Measurements from ENCODE around the gene LYPD6B. TPM values are rescaled to one million over a fixed set of nuclear protein-coding genes. Genes with fewer than 3 reads are reported as not detected.

LYPD6B gene
- total RNA-seq, 1 experiment from 2014 or later = not detected

GRCh38 chr2:149036507-149037293 lies 1.8 kb upstream of the LYPD6B start:
- no peaks in the 10 kb centered on the region for H3K36me3 ChIP-seq (ENCODE audit: insufficient read depth, low read length, poor library complexity, severe bottlenecking)
- no peak overlapping the region for H3K27ac ChIP-seq (ENCODE audit: low read depth, low read length, poor library complexity, severe bottlenecking)
- no peaks in the 10 kb centered on the region for H3K9me3 ChIP-seq (ENCODE audit: low read depth, low read length, poor library complexity, severe bottlenecking)
- no peaks in the 10 kb centered on the region for H3K4me1 ChIP-seq (ENCODE audit: insufficient read depth, low read length, poor library complexity, severe bottlenecking)
- ChIA-PET POLR2A (ENCODE audit: low non-redundant PET) (no interaction called here), CTCF (no interaction called here)
- BruUV-seq (replicated peaks) = no TSS peak
- peaks cover 20% of the 10 kb centered on the region for H3K27me3 ChIP-seq (replicated peaks; ENCODE audit: insufficient read depth, low read depth, low read length, poor library complexity)
- DNase-seq (ENCODE audit: low spot score) = no peak
- intact Hi-C loops (cut with micrococcal nuclease; ENCODE audit: unreplicated experiment) = no loop called here
- no peak overlapping the region for H3K4me3 ChIP-seq (ENCODE audit: low read depth, low read length, poor library complexity, severe bottlenecking)
- TF ChIP-seq CTCF (conservative IDR thresholded peaks at IDR 0.05; ENCODE audit: low read depth, low read length) = no peak
- no peak for TF ChIP-seq EZH2 (IDR thresholded peaks at IDR 0.05; ENCODE audit: borderline replicate concordance, low read depth, low read length, poor library complexity, severe bottlenecking)

- intact Hi-C loops (cut with micrococcal nuclease; ENCODE audit: unreplicated experiment) = no loop called here
- no TSS peak for BruUV-seq (replicated peaks)
- H3K4me3 ChIP-seq (ENCODE audit: low read depth, low read length, poor library complexity, severe bottlenecking) = no peak overlapping the region
- H3K4me1 ChIP-seq (ENCODE audit: insufficient read depth, low read length, poor library complexity, severe bottlenecking) = no peaks in the 10 kb centered on the region
- TF ChIP-seq EZH2 (IDR thresholded peaks at IDR 0.05; ENCODE audit: borderline replicate concordance, low read depth, low read length, poor library complexity, severe bottlenecking) = no peak
- no peak for TF ChIP-seq CTCF (conservative IDR thresholded peaks at IDR 0.05; ENCODE audit: low read depth, low read length)
- no peak for DNase-seq (ENCODE audit: low spot score)
- ChIA-PET CTCF (no interaction called here), POLR2A (ENCODE audit: low non-redundant PET) (no interaction called here)
- H3K36me3 ChIP-seq (ENCODE audit: insufficient read depth, low read length, poor library complexity, severe bottlenecking) = no peaks in the 10 kb centered on the region
- H3K27me3 ChIP-seq (replicated peaks; ENCODE audit: insufficient read depth, low read depth, low read length, poor library complexity) = peaks cover 20% of the 10 kb centered on the region
- no peaks in the 10 kb centered on the region for H3K9me3 ChIP-seq (ENCODE audit: low read depth, low read length, poor library complexity, severe bottlenecking)
- no peak overlapping the region for H3K27ac ChIP-seq (ENCODE audit: low read depth, low read length, poor library complexity, severe bottlenecking)
These were observed 648 bp upstream of the LYPD6B start for GRCh38 chr2:149037851-149038250.

DNA sequence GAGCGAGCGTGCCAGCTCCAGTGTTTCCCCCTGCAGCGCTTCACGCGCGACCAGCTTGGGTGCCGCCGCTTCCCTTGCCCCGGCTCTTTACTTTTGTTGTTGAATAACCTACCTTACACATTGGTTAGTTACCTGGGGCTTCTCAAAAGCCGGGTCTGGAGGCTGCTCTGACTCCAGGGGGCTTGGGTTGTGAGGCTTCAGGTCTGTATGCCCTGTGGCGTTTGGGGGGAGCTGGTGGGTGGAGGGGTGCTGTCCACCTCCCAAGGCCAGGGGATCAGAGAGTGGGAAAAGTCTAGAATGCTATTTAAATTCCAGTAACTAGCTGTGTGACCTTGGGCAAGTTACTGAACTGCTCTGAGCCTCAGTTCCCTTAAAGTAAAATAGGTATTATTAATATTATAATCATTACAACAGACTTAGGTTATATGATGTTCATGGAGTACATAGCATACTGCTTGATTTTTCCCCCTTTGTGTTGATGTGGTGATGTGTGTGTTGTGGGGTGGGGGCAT lies 770 bp downstream of the LYPD6B start:
- Histone ChIP-seq H3K36me3 (ENCODE audit: insufficient read depth, low read length, poor library complexity, severe bottlenecking) (no peaks in the 10 kb centered on the region), H3K9me3 (ENCODE audit: low read depth, low read length, poor library complexity, severe bottlenecking) (no peaks in the 10 kb centered on the region), H3K4me3 (ENCODE audit: low read depth, low read length, poor library complexity, severe bottlenecking) (peak overlapping the region; percentile 41), H3K4me1 (ENCODE audit: insufficient read depth, low read length, poor library complexity, severe bottlenecking) (no peaks in the 10 kb centered on the region), H3K27ac (ENCODE audit: low read depth, low read length, poor library complexity, severe bottlenecking) (no peak overlapping the region), H3K27me3 (replicated peaks; ENCODE audit: insufficient read depth, low read depth, low read length, poor library complexity) (peaks cover 20% of the 10 kb centered on the region)
- intact Hi-C loops (cut with micrococcal nuclease; ENCODE audit: unreplicated experiment) = no loop called here
- ChIA-PET CTCF (no interaction called here), POLR2A (ENCODE audit: low non-redundant PET) (no interaction called here)
- TF ChIP-seq CTCF (conservative IDR thresholded peaks at IDR 0.05; ENCODE audit: low read depth, low read length) (no peak), EZH2 (IDR thresholded peaks at IDR 0.05; ENCODE audit: borderline replicate concordance, low read depth, low read length, poor library complexity, severe bottlenecking) (no peak)
- BruUV-seq (replicated peaks) = no TSS peak
- no peak for DNase-seq (ENCODE audit: low spot score)

All from A673 (cell line).